Panc1 (cell line): Measurements from ENCODE around the gene SLC6A7.

Experiments
- POLR2AphosphoS5 ChIP-seq: IDR thresholded peaks from 2 replicates; pipeline ENCODE4 v1.6.1; 2012; ENCODE audit warnings: mild to moderate bottlenecking, low read depth, low read length, moderate library complexity
- SIN3A ChIP-seq: IDR thresholded peaks from 2 replicates; pipeline ENCODE4 v1.6.1; 2012; ENCODE audit warnings: low read depth, mild to moderate bottlenecking, low read length, moderate library complexity, borderline replicate concordance; ENCODE audit not compliant: insufficient read depth
- TF ChIP-seq, protein P1 (sequence below): fragments of 450-650 bp; IDR thresholded peaks from 2 replicates; pipeline ENCODE4 v1.5.1; 2017; ENCODE audit warnings: mild to moderate bottlenecking

GRCh38 chr5:150168864-150169263 is 21.0 kb upstream of the SLC6A7 start:
- TF ChIP-seq, protein P1, sequence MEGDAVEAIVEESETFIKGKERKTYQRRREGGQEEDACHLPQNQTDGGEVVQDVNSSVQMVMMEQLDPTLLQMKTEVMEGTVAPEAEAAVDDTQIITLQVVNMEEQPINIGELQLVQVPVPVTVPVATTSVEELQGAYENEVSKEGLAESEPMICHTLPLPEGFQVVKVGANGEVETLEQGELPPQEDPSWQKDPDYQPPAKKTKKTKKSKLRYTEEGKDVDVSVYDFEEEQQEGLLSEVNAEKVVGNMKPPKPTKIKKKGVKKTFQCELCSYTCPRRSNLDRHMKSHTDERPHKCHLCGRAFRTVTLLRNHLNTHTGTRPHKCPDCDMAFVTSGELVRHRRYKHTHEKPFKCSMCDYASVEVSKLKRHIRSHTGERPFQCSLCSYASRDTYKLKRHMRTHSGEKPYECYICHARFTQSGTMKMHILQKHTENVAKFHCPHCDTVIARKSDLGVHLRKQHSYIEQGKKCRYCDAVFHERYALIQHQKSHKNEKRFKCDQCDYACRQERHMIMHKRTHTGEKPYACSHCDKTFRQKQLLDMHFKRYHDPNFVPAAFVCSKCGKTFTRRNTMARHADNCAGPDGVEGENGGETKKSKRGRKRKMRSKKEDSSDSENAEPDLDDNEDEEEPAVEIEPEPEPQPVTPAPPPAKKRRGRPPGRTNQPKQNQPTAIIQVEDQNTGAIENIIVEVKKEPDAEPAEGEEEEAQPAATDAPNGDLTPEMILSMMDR = no peak
- TF ChIP-seq SIN3A = no peak
- TF ChIP-seq POLR2AphosphoS5 = no peak
